Stimulated activated CD4-positive, alpha-beta T cell treated with anti-CD3 and anti-CD28 coated beads, Interleukin-12 subunit alpha, Interleukin-12 subunit beta, amount 100 ng/mL, for 24 hours (primary cell): ENCODE measurements around the gene MBLAC1.
A peak's percentile ranks its signal among the peaks of the same experiment; 100 is the strongest.

Source experiments
- DNase-seq, 2 experiments: peaks; one replicate each; pipeline ENCODE4 v3.0.0-alpha.2; 2020; ENCODE audit warnings: low read depth in 2 of 2

MBLAC1 gene

DNA sequence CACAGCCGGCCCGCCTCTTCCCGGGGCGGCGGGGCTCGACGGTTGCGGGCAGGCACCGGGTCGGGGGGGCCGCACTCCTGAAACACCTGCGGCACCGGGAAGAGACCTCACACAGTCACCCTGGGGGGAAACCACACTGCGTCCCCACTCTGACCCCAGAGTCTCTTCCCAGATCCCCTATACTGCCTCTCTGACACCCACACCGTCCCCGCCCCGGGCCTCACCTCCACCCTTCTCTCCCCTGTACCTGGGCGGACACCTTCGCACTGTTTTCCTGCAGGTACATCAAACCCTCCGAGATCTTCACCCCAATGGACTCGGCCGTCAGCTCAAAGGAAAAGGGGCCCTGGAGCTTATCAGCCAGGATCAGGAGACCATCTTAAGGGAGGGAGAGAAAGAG lies 45.1 kb downstream of the MBLAC1 start:
- no peak for DNase-seq

DNA sequence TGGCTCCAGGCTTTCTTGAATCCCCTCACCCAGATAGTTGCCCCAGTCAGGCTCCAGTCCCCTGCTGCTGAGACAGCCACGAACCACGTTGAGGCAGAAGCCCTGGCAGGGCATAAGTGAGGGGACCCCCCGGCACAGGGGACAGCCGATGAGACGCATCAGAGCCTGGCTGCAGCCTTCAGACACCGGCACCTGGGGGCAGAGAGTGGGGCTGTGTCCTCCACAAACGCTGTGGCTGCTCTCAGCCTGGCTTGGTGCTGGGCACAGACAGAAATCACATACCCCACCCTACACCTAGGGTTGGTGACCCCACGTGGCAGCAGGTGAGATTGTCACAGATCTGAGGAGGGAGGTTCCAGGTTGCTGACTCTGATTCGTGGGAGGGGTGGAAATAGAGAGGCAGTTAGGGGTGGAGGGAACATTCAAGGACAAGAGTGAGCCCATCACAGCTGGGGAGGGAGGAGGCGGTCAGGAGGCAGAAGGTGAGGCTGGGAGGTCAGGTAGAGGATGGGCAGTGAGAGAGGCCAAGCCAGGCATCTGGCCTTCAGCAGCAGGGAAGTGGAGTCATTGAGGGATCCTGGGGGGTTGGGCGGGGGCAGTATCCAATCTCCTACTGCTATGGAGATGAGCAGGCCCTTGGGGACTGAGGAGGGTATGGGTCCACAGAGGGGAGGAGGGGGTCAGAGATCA lies 47.2 kb downstream of the MBLAC1 start:
- DNase-seq: no peak

DNA sequence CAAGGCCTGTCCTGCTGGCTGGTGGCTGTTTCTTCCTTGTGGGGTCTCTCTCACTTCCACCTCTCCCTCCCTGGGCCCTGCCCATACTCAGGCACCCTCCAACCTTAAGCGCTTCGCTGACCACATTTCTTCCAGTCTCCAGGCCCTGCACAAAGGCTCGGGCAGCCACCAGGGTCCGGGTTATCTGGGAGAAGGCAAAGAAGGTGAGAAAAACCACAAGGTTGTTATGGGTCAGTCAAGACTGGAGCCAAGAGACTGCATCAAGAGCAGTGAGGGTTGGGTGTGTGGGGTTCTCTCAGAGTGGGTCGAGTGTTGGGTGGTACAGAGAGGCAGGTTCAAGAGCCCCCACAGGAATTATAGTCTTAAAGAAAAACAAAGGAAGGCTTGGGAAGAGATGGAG lies 47.8 kb downstream of the MBLAC1 start:
- no peak for DNase-seq

DNA sequence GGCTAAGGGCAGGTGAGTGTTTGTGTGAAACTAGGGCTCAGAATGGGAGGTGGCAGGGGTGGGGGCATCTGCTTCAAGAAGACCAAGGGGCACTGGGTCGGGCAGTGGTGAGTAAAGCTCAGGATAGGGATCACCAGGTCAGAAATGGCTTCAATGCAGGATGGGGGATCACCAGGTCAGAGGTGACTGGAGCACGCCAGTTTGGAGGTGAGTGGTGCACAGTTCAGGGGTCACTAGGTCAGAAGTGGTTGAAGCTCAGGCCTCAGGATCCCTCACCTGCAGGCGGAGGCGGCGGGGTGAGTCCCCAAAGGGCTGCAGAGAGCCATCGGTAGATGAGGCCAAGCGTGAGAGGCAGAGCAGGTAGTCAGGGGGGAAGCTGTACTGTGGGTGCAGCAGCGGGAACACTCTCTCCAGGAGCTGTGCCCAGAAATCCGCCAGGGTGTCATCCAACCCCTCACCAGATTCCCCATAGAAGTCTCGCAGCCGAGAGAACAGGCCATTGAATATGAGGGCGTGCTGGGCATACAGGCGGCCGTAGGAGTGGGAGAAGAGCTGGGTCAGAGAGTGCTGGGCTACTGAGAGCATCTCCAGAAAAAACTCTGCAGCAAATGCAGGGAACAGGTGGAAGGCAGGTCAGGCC lies 48.6 kb downstream of the MBLAC1 start:
- no peak for DNase-seq

DNA sequence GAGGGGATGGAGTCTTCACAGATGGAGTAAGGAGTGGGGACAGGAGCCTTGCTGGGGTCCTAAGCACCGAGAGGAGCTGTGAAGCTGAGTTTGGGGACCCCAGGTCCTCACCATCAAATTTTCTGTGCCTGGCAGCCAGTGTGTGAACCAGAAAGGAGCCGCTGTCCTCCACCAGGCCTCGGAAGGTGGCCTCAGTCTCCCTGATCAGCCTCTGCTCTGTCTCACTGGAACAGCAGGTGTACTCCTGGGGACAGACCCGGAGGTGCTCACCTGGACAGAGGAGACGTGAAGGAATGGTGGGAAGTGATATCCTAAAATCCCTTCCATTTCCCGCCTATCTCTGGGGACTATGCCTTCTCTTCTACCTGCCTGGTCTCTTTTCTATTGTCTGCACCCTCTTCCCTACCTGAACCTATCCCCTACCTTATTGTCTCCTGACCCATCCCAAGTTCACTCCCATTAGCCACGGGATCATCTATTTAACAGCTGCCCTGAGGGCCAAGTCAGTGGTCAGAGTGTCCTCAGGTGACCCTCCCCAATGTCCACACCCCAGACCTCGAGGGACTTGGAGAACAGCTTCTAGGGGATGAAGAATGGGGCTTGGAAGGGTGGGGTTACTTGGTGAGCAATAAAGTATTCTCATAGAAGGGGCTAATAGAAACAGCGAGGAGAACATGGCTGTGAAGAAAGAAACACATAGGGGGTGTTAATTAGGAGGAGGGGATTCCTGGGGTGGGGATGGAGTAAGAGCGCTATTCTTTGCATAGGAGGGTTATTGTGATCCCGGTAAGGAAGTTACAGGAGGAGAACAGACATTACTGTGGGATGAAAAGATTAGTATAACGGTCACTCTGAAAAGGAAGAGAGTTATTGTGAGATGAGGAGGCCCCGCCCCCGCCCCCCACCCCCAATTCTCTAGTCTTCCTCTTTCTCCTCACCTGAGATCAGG lies 49.6 kb downstream of the MBLAC1 start:
- no peak for DNase-seq

DNA sequence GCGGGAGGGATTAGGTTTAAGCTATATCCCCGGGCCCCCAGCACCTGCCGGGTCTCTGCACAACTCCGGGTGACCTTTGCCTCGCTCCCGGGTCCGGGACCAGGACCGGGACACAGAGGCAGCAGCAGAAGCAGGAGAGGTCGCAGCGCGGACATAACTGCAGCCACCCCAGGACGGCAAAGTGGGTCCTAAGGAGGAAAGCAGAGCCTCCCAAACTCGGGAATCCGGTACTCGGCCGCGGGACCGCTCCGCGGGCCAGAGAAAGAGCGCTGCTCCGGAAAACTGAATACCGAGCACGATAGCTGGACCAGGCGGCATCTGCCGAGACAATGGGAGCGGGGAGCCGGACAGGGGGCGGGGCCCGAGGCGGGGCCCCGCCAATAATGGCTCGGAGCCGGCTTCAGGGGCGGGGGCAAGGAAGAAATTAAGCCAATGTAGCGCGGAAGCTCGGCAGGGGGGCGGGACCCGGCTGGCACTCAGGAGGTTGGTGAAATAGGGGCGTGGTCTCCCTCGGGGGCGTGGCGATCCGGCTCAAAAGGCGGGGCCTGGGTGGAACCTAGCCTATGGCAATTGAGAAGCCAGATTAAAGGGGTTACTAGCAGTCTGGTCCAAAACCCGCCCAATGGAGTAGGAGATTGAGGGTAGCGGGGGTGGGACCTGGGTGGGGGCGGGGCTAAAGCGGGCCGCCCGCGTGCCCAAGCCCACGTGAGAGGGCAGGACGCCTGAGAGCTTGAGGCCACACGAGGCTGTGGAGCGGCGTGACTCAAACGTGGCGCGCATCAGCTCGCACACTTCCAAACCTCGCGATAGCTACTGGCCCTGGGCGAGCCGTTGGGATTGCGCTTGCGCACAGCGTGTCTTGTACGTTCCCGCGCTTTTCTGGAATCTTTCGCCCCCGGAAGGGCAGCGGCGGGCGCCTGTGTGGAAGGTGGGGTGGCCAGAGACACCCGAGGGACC lies 50.6 kb downstream of the MBLAC1 start, which contains the start of the genes GPC2 and STAG3:
TSS of gene GPC2 (minus strand) at position 337 of the 957 bp plus-strand sequence. CDS start at position 155, 182 bp downstream.
TSS of gene STAG3 (plus strand) at position 874 of the 957 bp plus-strand sequence. CDS start 2,639 bp downstream, outside the sequence.
- DNase-seq: peak; percentile 94 to 99
